ENCODE data around the gene CEACAM19.
"Not testable (repeated sequence)": the region's sequence is repeated elsewhere in the genome, so short reads cannot be mapped to it uniquely, and the experiment has no call there.

CEACAM19 gene, protein sequence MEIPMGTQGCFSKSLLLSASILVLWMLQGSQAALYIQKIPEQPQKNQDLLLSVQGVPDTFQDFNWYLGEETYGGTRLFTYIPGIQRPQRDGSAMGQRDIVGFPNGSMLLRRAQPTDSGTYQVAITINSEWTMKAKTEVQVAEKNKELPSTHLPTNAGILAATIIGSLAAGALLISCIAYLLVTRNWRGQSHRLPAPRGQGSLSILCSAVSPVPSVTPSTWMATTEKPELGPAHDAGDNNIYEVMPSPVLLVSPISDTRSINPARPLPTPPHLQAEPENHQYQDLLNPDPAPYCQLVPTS

DNA sequence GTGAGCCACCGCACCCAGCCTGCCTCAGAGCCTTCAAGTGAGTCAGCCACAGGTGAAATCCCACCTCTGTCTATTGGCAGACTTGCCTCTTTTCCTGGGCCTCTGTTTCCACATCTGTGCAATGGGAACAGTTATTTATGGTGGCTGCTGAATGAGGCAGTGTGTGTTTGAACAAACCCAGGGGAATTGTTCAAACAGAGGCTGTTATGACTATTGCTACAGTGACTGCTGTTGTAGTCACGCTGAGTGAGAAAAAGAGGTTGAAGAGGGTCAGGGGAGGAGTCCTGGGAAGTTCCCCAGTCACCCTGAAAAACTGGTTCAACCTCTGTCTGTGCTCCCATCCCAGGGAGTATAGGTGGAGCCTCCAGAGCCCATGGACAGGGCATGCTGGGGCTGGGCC, at the start of gene CEACAM19:
Gene CEACAM19, plus strand, starts transcription at position 83 of the 400 bp plus-strand sequence. CDS start 450 bp downstream, outside the sequence.
- no peak within 1 kb of the TSS for H3K4me3 Mint-ChIP-seq
- H3K27ac Mint-ChIP-seq = no peak within 1 kb of the TSS
- intact Hi-C loops (cut with micrococcal nuclease) = no loop called here
- H3K9me3 Mint-ChIP-seq = no peaks in the 10 kb centered on the region
- H3K36me3 Mint-ChIP-seq (ENCODE audit: low read depth) = no peaks in the 10 kb centered on the region
- H3K4me1 Mint-ChIP-seq (ENCODE audit: low read depth) = no peaks in the 10 kb centered on the region
- peaks cover 3% of the 10 kb centered on the region for H3K27me3 Mint-ChIP-seq

DNA sequence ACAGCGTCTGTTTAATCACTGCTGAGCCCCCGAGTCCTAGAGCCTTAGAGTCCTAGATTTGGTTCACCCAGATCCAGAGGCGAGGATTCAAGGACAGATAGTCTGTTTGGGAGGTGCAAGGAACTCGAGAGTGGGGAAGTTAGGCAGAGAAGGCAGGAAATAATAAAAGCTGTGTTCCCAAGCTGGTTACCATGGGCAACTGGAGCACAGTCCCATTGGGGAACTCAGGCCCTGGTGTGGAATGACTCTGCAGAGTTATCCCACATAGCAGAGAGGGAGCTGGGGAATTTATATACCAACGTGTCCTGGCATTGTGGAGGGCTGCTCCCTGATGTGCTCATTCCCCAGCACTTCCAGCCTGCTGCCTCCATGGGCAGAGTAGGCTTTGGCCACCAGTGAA, 48.2 kb upstream of the CEACAM19 start:
- Mint-ChIP-seq H3K9me3 (peaks cover 9% of the 10 kb centered on the region), H3K4me3 (no peak overlapping the region), H3K36me3 (ENCODE audit: low read depth) (peaks cover 6% of the 10 kb centered on the region), H3K27me3 (peaks cover 12% of the 10 kb centered on the region), H3K4me1 (ENCODE audit: low read depth) (peaks cover 45% of the 10 kb centered on the region), H3K27ac (peak overlapping the region; percentile 80)
- intact Hi-C loops (cut with micrococcal nuclease) = loop anchor here (5.0 kb wide), 1 partner anchor 36 kb away; no protein-coding TSS in a partner anchor

DNA sequence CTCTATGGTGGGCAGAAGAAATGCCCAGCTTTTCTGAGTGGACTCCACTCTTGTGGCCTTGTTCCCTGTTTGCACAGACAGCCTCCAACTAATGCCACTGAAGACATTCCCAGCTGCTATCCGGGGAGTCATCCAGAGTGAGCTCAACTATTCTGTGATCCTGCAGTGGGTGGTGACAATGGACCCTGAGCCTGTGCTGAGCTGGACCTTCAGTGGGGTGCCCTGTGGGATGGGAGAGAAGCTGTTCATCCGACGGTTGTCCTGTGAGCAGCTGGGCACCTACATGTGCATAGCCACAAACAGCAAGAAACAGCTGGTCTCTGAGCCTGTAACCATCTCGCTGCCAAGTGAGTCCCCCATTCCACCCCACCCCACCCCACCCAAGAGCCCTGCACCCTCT, 47.7 kb upstream of the CEACAM19 start:
- Mint-ChIP-seq H3K4me1 (ENCODE audit: low read depth) (peaks cover 40% of the 10 kb centered on the region), H3K27me3 (peaks cover 12% of the 10 kb centered on the region), H3K36me3 (ENCODE audit: low read depth) (peaks cover 6% of the 10 kb centered on the region), H3K27ac (peak overlapping the region; percentile 80), H3K9me3 (peaks cover 9% of the 10 kb centered on the region), H3K4me3 (no peak overlapping the region)
- intact Hi-C loops (cut with micrococcal nuclease) = loop anchor here (5.0 kb wide), 1 partner anchor 36 kb away; no protein-coding TSS in a partner anchor

DNA sequence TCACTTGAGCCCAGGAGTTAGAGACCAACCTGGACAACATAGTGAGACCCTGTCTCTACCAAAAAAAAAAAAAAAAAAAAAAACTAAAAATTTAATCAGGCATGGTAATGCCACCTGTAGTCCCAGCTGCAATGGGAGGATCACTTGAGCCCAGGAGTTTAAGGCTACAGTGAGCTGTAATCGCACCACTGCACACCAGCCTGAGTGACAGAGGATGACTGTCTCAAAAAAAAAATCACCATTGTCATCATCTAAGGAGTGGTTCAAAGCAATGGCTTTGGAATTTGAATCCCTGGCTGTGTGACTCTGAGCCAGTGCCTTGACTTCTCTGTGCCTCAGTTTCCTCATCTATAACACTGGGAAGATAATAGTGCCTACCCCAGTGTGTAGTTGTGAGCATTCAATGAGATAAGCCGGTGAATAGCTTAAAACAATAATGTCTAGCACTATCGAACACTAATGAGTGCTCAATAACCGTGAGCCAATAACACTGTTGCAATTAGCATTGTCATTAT, 46.4 kb upstream of the CEACAM19 start:
- H3K27me3 Mint-ChIP-seq = peaks cover 12% of the 10 kb centered on the region
- no peak overlapping the region for H3K4me3 Mint-ChIP-seq
- no peak overlapping the region for H3K27ac Mint-ChIP-seq
- H3K9me3 Mint-ChIP-seq = peaks cover 9% of the 10 kb centered on the region
- peaks cover 28% of the 10 kb centered on the region for H3K4me1 Mint-ChIP-seq (ENCODE audit: low read depth)
- intact Hi-C loops (cut with micrococcal nuclease) = loop anchor here (5.0 kb wide), 1 partner anchor 38 kb away; no protein-coding TSS in a partner anchor
- peaks cover 6% of the 10 kb centered on the region for H3K36me3 Mint-ChIP-seq (ENCODE audit: low read depth)

DNA sequence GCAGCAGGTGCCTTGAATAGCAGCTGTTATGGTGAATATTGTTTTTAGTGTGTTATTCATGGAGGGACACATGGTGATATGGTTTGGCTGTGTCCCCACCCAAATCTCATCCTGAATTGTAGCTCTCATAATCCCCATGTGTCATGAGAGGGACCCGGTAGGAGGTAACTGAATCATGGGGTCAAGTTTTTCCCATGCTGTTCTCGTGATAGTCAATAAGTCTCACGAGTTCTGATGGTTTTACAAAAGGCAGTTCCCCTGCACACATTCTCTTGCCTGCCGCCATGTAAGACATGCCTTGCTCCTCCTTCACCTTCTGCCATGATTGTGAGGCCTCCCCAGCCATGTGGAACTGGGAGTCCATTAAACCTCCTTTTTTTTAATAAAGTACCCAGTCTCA, 45.6 kb upstream of the CEACAM19 start:
- intact Hi-C loops (cut with micrococcal nuclease); H3K27ac Mint-ChIP-seq; H3K4me3 Mint-ChIP-seq; H3K36me3 Mint-ChIP-seq (ENCODE audit: low read depth); H3K9me3 Mint-ChIP-seq: not testable (repeated sequence)
- Mint-ChIP-seq H3K27me3 (peaks cover 13% of the 10 kb centered on the region), H3K4me1 (ENCODE audit: low read depth) (peaks cover 32% of the 10 kb centered on the region)

DNA sequence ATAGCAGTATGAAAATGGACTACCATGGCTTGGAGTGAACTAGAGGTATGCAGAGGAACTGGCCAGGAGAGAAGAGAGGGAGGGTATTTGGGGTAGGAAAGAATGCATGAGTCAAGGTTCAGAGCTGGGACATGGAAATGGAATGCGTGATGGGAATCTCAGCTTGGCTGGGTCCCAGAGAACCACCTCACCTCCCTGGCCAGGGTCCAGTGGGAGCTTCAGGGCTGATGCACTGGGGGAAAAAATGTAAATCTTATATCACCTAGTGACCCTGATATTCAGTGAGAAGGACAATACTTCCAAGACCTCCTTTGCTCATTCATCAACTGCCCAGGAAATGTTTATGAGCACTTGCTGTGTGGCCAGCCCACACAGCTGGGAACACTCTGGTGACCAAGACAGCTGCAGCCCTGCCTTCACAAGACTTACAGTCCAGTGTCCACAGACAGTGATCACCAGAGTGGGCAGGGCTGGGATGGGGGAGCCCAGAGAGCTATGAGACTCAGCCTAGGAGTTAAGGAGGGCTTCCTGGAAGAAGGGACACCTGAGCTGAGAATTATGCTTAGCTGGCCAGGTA, 45.1 kb upstream of the CEACAM19 start:
- intact Hi-C loops (cut with micrococcal nuclease) = no loop called here
- Mint-ChIP-seq H3K4me3 (no peak overlapping the region), H3K4me1 (ENCODE audit: low read depth) (peaks cover 32% of the 10 kb centered on the region), H3K36me3 (ENCODE audit: low read depth) (peaks cover 6% of the 10 kb centered on the region), H3K27ac (no peak overlapping the region), H3K27me3 (peaks cover 16% of the 10 kb centered on the region), H3K9me3 (peaks cover 9% of the 10 kb centered on the region)

DNA sequence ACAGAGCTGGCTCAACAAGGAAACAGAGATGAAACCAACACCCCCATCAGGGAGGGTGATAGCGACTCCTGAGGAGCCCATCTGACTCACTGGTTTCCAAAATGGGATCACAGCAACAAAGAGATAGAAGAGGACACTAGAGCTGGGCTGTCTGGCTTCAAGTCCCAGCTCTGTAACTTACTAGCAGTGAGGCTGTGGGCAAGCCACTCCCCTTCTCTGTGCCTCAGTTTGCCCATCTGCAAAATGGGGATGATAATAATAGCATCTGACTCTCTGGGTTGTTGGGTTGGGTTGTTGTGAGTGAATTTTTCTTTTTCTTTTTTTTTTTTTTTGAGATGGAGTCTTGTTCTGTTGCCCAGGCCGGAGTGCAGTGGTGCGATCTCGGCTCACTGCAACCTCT, 43.7 kb upstream of the CEACAM19 start:
- peaks cover 9% of the 10 kb centered on the region for H3K9me3 Mint-ChIP-seq
- peaks cover 16% of the 10 kb centered on the region for H3K27me3 Mint-ChIP-seq

DNA sequence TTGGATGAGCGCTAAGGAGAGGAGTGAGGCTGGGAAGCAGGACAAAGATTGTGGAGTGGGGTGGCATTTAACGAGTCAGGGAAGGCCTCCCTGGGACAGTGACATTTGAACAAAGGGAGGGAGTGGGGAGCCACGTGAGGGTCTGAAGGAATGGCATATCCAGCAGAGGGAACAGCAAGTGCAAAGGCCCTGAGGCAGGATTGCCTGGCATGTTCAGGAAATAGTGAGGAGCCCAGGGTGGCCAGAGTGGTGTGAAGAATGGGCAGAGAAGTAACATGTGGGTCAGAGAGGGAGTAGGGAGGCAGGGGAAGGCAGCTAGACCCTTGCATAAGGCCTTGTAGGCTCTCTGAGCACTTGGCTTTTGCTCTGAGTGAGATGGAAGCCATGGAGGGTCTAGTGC, 42.5 kb upstream of the CEACAM19 start:
- peaks cover 18% of the 10 kb centered on the region for H3K27me3 Mint-ChIP-seq
- H3K4me3 Mint-ChIP-seq = no peak overlapping the region
- H3K36me3 Mint-ChIP-seq (ENCODE audit: low read depth) = peaks cover 6% of the 10 kb centered on the region
- peaks cover 20% of the 10 kb centered on the region for H3K4me1 Mint-ChIP-seq (ENCODE audit: low read depth)
- H3K27ac Mint-ChIP-seq = no peak overlapping the region
- intact Hi-C loops (cut with micrococcal nuclease) = no loop called here
- H3K9me3 Mint-ChIP-seq = peaks cover 8% of the 10 kb centered on the region

More for the DNA sequence above, 43.7 kb upstream of the CEACAM19 start:
- peaks cover 6% of the 10 kb centered on the region for H3K36me3 Mint-ChIP-seq (ENCODE audit: low read depth)
- intact Hi-C loops (cut with micrococcal nuclease) = no loop called here
- H3K4me1 Mint-ChIP-seq (ENCODE audit: low read depth) = peaks cover 27% of the 10 kb centered on the region
- no peak overlapping the region for H3K4me3 Mint-ChIP-seq
- no peak overlapping the region for H3K27ac Mint-ChIP-seq

DNA sequence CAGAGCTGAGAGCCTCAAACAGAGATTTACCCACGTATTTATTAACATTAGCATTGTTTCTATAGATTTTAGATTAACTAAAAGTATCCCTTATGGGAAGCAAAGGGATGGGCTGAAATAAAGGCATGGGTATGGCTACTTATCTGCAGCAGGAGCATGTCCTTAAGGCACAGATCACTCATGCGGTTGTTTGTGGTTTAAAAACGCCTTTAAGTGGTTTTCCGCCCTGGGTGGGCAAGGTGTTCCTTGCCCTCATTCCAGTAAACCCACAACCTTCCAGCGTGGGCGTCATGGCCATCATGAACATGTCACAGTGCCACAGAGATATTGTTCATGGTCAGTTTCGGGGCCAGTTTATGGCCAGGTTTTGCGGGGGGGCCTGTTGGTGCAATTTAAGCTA, 39.7 kb upstream of the CEACAM19 start:
- H3K27me3 Mint-ChIP-seq = peaks cover 12% of the 10 kb centered on the region
- H3K4me3 Mint-ChIP-seq; H3K9me3 Mint-ChIP-seq; H3K36me3 Mint-ChIP-seq (ENCODE audit: low read depth); H3K27ac Mint-ChIP-seq; intact Hi-C loops (cut with micrococcal nuclease): not testable (repeated sequence)
- H3K4me1 Mint-ChIP-seq (ENCODE audit: low read depth) = peaks cover 40% of the 10 kb centered on the region

DNA sequence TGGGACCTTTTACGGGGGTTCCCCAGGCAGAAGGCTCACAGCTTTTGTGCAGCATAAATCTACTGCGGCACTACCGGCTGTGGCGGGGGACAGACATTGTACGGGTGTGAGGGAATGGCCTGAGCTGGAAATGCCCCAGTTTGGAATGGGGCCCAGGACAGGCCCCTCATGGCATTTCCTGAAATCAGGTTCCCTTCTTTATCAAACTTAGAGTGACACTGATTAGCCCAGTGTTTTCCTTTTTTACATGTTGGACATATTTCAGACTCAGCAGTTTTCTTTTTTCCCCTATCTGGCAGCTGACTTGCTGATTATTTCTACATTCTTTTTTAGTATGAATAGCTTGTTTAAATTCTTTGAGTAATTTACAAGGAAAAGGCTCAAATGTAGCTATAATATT, 37.2 kb upstream of the CEACAM19 start:
- intact Hi-C loops (cut with micrococcal nuclease); H3K27me3 Mint-ChIP-seq; H3K9me3 Mint-ChIP-seq; H3K4me3 Mint-ChIP-seq; H3K36me3 Mint-ChIP-seq (ENCODE audit: low read depth): not testable (repeated sequence)
- peaks cover 51% of the 10 kb centered on the region for H3K4me1 Mint-ChIP-seq (ENCODE audit: low read depth)
- peak overlapping the region; percentile 86 for H3K27ac Mint-ChIP-seq

DNA sequence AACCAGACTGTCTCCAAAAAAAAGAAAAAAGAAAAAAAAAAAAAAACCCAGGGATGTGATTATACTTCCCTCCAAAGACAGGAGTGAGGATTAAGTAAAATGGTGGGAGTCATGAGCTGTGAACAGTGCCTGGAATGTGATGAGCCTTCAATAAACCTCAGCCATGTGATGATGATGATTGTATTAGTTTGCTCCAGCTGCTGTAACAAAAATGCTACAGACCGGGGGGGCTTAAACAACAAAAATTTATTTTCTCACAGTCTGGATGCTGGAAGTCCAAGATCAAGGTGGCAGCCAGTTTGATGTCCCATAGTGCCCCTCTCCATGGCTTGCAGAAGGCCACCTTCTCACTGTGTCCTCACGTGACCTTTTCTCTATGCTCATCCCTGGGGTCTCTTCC, 36.5 kb upstream of the CEACAM19 start:
- Mint-ChIP-seq H3K36me3 (ENCODE audit: low read depth) (no peaks in the 10 kb centered on the region), H3K27ac (peak overlapping the region; percentile 86), H3K9me3 (no peaks in the 10 kb centered on the region), H3K4me1 (ENCODE audit: low read depth) (peaks cover 51% of the 10 kb centered on the region), H3K4me3 (no peak overlapping the region), H3K27me3 (peaks cover 7% of the 10 kb centered on the region)
- intact Hi-C loops (cut with micrococcal nuclease) = no loop called here

DNA sequence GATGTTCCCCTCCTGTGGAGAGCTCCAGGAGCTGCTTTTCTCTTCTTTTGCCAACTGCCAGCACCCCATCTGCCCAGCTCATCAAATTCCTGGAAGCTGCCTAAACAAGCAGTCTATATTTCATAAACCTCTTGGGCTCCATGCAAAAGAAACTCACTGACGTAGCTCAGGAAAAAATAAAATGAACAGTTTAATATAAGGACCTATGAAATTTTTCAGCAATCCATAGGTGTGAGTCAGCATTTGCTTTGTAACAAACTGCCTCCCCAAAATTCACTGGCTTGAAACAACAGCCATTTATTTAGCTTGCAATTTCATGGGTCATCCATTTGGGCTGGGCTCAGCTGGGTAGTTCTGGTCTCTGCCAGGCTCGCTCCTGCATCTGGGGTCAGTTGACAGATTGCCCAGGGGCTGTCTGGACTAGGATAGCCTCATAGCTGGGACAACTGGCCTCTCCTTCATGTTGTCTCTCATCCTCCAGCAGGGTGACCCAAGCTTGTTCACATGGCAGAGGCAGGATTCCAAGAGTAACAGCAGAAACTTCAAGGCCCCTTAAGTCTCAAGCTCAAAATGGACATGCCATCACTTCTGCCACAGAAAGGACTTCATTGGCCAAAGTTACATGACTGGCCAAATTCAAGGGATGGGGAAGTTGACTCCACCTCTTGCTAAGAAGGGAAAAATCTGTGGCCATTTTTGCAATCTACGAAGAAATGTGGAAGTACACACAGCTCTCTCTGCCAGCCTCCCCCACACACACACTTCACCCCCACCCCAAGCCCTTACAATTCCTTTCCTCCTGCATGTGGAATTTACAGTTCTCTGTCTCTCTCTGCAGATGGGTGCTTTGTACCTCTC, 35.5 kb upstream of the CEACAM19 start:
- H3K27me3 Mint-ChIP-seq = peaks cover 4% of the 10 kb centered on the region
- intact Hi-C loops (cut with micrococcal nuclease) = no loop called here
- no peak overlapping the region for H3K4me3 Mint-ChIP-seq
- peak overlapping the region; percentile 86 for H3K27ac Mint-ChIP-seq
- no peaks in the 10 kb centered on the region for H3K36me3 Mint-ChIP-seq (ENCODE audit: low read depth)
- H3K4me1 Mint-ChIP-seq (ENCODE audit: low read depth) = peaks cover 44% of the 10 kb centered on the region
- H3K9me3 Mint-ChIP-seq = no peaks in the 10 kb centered on the region

DNA sequence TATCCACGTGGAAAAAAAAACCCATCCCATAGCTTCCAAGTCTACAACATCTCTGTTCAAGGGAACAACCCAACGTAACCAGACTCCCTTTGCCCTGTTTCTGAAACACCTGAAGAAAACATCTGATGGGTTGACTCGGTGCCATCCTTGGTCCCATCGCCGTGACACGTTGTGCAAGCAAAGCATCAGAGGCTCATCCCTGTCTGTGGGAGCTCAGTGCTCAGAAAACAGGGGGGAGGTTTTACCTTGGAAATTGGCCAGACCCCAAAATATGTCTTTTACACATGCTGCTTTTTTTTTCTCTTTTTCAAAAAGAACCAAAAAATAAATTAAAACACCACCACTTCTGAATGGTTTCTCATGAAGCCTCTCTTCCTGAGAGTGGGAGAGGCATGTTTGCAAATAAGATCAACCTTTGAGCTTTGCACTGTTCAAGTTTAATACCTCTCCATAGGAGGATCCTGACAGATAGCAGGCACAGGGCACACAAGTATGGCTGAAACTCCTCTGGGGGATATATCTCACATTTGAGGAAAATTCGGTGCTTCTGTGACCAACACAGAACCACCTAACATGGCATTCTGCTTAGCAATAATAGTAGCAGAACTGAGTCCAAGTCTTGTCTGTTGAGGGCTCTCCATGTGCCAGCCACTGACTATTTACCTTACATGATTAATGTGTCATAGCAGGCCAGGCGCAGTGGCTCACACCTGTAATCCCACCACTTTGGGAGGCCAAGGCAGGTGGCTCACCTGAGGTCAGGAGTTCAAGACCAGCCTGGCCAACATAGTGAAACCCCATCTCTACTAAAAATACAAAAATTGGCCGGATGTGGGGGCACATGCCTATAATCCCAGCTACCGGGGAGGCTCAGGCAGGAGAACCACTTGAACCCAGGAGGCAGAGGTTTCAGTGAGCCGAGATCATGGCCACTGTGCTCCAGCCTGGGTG, 34.6 kb upstream of the CEACAM19 start:
- Mint-ChIP-seq H3K27me3 (peaks cover 5% of the 10 kb centered on the region), H3K36me3 (ENCODE audit: low read depth) (no peaks in the 10 kb centered on the region), H3K4me1 (ENCODE audit: low read depth) (peaks cover 49% of the 10 kb centered on the region), H3K9me3 (no peaks in the 10 kb centered on the region), H3K4me3 (peak overlapping the region; percentile 9), H3K27ac (peak overlapping the region; percentile 86)
- intact Hi-C loops (cut with micrococcal nuclease) = no loop called here

Data from dendritic cell treated with granulocyte-macrophage colony-stimulating factor and Interleukin-4, amounts not matched to agents 40 ng/mL and 50 ng/mL, for 4 days (primary cell).